NCI-H345 treated with DMSO at 0.1 percent for 48 hours (cell line): ENCODE measurements around the gene PSMB2.

Experiments used
- DNase-seq: peaks from one replicate; lab custom pipeline; 2025; ENCODE audit not compliant: unreplicated experiment; lab: John Stamatoyannopoulos, UW

The PSMB2 gene

DNA sequence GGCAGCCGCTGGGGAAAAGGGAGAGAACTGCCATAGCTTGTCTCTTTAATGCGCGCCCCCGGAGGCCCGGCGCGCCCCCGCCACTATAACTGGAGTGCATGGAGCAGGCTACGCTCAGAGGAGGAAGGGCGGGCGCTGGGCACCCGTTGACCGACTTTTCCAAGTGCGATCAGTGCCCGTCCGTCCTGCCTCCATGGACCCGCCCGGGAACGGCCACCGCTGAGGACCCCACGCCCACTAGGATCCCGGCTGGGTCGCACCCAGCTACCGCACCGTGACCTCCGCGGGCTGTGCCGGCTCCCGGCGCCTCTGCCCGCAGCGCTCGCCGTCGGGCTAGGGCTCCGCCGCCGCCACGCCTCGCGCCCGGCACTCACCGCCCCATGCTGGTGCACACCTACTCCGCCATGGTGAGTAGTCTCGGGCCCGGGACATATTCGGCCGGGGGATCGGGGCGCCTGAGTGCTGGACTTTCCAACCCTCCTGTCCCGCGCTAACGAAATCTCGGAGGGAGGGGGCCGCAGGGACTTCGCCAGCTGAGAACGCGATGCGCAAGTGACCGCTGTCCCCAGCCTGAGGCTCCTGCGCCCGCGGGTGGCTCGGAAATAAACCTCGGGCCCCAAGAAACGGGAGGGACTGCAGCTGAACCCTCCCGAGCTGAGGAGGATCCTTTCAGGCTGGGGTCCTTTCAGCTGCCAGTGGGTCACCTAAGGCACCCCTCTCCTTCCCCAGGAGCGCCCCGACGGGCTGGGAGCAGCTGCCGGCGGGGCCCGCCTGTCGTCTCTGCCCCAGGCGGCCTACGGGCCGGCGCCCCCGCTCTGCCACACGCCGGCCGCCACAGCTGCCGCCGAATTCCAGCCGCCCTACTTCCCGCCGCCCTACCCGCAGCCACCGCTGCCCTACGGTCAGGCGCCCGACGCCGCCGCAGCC is 67.9 kb downstream of the PSMB2 start, which contains the start of gene TFAP2E:
TFAP2E (plus strand) TSS at position 117 of the 927 bp plus-strand sequence; CDS start at position 381, 264 bp downstream.
- peak; percentile 26 for DNase-seq

DNA sequence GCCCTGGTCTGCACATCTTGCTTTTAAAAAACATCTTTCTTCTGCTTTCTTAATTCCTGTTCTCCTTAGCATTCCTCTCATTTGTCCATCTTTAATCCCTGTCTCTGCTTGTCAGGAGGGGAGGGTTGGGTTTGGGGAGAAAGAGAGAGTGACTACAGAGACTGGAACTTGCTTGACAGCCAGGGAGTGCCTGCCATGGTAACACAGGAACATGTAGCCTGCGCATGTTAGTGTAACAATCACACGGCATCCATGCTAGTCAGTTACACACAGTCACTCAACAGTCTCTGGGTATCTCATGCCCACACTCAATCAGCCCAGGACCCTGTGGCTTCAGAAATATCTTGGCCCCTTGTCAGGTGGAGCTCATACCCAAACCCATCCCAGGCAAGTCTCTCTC is 69.0 kb downstream of the PSMB2 start:
- no peak for DNase-seq

DNA sequence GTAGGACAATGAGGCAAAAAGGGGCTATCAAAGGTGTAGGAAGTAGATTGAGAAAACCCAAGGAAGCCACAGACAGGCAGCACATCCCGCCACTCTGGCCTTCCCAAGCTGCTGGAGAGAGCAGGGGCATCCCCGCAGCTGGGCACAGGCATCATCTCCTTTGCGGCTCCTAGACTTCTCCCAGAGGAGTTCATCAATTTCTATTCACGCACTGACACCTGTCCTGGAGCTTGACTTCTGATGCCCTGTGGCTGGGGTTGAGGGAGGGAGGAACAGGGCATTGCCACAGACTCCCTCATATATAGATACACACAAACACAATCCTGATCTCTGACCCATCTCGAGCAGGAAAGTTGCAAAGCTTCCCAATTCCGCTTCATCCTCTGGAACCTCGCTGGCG is 70.1 kb downstream of the PSMB2 start:
- no peak for DNase-seq

DNA sequence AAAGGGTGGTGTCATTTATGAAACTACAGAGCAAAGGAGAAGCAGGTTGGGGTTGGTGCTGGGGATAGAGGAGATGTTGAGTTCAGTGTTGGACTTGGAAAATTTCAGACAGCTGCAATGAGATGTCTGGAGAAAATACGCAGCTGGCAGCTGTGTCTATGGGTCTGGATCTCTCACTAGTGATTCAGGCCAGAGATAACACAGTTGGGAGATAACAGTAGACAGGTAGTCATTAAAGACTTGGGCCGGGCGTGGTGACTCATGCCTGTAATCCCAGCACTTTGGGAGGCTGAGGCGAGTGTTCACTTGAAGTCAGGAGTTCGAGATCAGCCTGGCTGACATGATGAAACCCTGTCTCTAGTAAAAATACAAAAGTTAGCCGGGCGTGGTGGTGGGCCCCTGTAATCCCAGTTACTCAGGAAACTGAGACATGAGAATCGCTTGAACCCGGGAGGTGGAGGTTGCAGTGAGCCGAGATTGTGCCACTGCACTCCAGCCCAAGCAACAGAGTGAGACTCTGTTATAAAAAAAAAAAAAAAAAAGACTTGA is 70.7 kb downstream of the PSMB2 start:
- DNase-seq = no peak

DNA sequence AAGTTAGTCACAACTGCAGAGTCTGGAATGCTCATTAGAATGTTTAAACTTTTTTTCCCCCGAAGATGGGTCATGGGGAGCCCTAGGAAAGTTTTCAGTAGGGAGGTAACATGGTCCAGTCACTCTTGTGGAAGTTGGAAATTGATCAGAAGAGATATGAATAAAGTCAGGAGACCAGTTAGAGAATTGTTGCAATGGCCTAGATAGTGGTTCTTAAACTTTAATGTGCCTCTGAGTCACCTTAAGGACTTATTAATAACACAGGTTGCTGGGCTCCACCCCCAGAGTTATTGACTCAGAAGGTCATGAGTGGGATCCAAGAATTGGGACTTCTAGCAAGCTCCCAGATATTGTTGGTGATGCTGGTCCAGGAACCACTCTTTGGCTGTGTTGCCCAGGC is 71.4 kb downstream of the PSMB2 start:
- no peak for DNase-seq

DNA sequence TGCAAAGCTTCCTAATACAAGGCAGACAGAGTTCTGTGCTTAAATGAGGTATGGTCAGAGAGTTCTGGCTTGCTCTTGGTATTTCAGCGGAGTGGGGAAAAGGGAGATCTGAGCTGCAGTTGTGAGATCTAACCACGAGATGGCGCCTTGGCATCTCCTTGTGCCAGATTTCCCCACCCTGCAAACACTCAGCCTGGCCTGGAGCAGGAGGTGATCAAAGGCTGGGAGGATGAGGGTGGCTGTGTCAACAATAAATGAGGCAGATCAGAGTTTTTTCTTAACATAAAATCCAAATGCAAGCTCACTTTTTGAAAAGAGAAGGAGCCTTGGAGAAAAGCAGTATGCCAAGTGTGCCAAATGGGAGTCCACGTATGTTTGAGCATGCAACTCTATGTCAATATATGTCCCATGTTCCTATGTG is 72.3 kb downstream of the PSMB2 start:
- peak; percentile 79 for DNase-seq

DNA sequence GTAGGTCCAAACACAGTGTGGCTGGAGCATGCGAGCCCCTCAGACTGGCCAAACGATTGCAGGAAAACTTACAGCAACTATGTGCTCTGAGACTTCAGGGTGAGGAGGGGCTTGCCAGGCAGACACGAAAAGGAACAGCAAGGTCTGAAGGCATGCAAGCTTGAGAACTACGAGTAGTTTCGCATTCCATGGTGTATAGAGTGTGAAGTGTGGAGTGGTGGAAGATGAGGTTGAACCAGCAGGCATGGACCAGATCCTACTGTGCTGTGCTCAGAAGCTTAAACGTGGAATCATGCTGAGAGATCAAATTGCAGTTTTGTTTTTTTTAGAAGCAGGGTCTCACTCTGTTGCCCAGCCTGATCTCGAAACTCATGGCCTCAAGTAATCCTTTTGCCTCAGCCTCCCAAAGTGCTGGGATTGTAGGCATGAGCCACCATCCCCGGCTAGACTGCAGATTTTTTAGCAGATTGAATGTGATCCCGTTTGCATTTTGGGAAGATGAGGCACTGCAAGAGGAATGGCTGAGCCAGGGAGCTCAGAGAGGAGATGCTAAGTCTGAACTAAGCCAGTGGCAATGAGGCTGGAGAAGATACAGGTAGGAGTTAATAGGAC is 73.3 kb downstream of the PSMB2 start:
- no peak for DNase-seq

DNA sequence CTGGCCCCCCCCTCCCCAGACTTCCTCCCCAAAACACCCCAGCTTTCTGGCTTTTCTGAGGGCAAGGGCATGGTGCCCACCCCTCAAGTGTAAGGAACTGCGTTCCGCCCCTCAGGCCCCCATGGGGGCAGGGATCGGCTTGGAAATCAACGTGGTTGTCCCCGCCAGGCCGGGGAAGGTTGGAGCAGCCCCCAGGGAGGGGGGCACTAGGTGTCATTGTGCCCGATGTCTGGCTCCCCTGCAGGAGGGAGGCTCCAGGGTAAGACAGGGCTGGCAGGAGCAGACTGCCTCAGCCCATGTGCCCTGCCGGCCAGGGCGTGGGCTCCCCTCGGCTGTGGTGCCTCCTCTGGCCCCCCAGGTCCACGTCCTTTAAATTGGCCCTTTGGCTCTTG is 75.6 kb downstream of the PSMB2 start:
- DNase-seq = no peak

DNA sequence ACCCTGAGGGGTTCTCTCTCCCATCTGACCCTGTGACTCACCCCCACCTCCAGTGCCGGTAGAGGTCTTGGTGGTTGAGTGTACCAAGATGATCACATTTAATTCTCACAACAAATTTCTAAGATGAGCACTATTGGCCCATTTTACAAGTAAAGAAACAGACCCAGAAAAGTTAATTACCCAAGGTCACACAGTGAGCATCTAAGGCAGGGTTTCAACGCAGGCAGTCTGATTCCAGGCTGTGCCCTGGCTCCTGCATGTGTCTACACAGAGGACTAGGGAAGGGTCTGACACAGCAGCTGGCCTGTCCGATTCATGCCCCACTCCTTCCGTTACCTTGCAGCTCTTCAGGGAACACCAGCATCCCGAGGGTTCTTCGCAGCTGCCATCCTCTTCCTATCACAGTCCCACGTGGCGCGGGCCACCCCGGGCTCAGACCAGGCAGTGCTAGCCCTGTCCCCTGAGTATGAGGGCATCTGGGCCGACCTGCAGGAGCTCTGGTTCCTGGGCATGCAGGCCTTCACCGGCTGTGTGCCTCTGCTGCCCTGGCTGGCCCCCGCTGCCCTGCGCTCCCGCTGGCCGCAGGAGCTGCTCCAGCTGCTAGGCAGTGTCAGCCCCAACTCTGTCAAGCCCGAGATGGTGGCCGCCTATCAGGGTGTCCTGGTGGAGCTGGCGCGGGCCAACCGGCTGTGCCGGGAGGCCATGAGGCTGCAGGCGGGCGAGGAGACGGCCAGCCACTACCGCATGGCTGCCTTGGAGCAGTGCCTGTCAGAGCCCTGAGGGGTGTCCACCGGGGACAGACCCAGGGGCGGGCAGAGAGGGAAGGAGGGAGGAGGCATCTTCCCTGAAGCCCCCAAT is 76.2 kb downstream of the PSMB2 start:
- no peak for DNase-seq

DNA sequence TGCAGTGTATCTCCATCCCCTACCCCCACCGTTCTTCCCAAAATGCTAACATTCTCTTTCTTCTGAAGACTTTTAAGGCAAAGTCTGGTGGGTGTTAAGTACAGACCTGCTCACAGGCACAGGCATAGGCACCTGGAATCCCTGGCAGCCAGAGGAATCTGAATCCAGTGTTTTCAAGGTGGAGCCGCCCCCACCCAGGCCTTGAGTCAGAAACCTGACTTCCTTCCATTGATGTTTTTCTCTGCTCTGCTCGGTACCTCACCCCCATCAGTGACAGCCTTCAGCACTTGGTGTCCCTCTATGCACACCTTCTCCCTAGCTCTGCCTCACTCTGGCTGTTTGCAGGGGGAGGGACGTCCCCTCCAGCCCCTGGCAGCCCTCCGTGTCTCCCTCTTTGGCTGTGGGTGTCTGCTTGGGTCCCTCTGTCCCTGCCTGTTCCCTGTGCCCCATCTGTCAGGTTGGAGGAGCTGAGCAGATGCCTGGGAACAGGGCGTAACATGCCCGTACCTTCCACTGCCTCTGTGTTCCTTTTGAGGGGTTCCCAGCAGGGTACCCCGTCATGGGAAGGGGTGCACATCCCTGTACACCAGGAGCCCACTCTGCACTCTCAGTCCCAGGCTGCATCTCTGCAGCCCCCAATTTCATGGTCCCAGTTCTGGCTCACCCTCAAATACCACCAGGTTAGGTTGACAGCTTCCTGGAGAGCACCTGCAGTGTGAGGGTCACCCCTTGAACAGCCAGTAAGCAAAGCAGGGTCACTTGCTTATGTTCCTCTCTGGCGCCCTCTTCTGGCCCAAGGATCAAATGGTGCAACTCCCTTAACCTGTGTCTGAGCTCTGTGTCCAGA is 77.1 kb downstream of the PSMB2 start:
- peak; percentile 37 for DNase-seq

DNA sequence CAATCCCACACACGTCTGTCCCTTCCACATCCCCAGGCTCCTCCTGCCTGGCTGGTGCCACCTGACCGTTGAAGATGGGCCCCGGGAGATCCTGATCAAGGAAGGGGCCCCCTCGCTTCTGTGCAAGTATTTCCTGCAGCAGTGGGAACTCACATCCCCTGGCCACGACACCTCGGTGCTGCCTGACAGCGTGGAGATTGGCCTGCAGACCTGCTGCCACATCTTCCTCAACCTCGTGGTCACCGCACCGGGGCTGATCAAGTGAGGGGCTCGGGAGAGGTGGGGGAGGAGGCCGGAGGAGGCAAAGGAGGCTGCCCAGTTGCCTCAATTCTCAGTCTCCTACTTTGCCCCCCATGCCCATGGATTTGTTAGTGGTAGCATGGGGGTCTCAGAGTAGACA is 78.2 kb downstream of the PSMB2 start:
- DNase-seq = no peak

DNA sequence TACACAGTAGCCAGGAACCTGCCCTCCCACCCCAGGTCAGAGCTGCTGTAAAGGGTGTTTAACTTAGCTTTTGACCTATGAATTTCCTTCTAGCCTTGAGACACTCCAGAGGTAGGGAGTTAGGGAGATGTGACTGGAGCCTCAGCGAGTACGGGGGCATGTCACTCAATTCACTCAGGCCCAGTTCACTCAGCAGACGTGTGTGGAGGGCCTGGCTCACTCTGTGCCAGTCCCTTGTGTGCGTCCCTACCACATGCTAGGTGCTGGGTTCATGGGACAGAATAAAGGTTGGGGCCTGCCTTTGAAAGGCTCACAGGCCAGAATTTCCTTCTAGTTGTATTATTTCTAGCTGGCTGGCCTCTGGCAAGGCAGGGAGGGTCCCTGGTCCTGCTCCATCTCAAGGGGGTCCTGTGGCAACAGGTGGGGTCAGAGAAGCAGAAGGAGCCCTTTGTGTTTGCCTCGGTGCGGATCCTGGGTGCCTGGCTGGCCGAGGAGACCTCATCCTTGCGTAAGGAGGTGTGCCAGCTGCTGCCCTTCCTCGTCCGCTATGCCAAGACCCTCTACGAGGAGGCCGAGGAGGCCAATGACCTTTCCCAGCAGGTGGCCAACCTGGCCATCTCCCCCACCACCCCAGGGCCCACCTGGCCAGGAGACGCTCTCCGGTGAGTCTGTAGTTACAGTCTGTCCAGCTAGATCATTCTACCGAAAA is 79.2 kb downstream of the PSMB2 start:
- no peak for DNase-seq

DNA sequence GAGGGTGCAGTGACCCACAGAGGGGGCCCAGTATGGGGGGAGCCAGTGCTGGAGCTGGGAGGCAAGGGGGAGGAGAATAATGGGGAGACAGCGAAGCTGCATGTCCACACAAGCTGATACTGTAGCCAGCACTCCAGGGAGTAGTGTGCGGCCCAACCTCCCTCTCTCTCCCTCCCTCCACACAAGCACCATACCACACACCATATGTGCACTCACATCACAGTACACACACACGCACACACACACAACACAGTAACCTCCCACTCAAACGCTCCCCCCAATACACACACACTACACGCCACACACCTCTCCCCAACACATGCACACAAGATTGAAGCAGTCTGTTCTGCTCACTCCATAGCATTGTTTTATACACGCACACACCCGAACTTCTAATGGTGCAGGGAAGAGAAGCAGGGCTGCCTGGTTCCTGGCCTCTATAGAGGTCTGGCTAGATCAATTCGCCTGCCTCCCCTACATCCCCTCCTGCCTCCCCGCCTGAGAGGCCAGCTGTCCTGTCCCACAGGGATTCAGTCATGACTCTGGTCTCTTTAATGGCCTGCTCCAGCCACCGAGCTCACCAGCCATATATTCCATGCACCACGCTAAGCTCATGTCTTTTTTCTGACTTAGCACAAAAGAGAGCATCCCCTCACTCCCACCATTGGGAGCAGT is 79.9 kb downstream of the PSMB2 start:
- no peak for DNase-seq

DNA sequence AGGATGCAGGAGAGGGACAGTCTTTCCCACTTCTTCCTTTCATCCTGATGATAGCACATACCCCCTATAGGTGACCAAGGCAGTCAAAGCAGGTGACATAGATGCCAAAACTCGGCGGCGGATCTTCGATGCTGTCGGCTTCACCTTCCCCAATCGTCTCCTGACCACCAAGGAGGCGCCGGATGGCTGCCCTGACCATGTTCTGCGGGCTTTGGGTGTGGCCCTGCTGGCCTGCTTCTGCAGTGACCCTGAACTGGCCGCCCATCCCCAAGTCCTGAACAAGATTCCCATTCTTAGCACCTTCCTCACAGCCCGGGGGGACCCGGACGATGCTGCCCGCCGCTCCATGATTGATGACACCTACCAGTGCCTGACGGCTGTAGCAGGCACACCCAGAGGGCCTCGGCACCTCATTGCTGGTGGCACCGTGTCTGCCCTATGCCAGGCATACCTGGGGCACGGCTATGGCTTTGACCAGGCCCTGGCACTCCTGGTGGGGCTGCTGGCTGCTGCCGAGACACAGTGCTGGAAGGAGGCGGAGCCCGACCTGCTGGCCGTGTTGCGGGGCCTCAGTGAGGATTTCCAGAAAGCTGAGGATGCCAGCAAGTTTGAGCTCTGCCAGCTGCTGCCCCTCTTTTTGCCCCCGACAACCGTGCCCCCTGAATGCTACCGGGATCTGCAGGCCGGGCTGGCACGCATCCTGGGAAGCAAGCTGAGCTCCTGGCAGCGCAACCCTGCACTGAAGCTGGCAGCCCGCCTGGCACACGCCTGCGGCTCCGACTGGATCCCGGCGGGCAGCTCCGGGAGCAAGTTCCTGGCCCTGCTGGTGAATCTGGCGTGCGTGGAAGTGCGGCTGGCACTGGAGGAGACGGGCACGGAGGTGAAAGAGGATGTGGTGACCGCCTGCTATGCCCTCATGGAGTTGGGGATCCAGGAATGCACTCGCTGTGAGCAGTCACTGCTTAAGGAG is 80.8 kb downstream of the PSMB2 start:
- no peak for DNase-seq

DNA sequence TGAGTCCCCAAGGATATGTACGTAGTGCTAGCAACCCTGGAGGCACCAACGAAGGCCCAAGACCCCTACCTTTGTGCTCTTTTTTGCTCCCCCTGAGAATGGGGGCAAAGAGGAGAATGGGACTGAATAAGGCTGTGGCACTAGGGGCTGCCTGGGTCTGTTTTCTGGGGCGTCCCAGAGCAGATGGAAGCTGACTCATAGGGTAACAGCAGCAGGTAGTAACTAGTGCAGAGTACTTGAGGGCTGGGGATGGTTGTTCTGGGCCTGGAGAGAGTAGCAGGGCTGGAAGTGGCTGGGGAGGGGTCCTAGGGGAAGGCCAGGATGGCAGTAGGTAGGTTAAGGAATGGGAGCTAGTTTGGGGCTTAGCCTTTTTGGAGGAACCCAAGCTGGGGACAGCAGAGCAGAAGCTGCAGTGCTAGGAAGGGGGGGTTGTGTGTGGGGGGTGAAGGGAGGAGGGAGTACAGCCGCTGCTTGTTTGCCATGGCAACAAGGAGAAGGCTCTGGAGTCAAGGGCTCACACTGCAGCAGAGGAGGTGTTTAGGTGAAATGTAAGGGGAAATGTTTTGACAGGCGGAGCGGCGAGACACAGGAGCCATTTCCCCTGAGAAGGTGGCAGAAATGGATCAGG is 81.9 kb downstream of the PSMB2 start:
- no peak for DNase-seq

DNA sequence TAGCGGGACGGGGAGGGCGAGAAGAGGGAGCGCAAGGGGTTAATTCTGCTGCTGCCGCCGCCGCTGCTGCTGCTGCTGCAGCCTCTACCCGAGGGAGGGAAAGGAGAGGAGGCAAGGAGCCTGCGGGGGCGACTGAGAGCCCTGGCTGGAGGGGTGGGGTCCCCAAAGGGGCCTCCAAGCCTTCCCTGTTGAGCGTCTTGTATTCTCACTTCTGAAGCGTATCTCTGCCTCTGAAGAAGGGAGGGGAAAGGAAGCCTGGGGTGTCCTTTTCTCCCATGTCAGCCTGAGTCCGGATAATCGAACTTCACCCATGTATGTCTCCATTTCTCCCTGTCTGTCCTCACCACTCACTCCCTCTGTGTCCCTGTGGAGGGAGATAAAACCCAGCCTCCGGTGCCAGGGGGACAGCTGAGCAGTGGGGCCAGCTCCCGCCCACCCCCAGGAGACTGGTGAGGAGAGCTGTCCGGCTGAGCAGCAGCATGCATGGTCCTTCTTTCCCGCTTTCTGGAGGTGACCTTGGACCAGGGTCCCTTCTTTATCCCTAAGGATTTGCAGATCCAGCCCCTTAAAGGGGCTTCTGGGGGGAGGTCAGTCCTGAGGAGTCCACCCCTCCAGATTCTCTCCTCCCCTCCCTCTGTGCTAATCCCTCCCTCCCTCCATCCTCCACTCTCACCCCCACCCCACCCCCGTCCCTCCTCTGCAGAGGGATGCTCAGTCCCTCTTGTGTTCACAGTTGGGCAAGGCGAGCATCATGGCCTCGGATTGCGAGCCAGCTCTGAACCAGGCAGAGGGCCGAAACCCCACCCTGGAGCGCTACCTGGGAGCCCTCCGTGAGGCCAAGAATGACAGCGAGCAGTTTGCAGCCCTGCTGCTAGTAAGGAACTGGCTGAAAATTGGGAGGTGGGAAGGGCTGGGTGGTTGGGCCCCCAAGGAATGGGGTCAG is 82.7 kb downstream of the PSMB2 start:
- no peak for DNase-seq
